Stomach smooth muscle (tissue), 2 donors: Measurements from ENCODE around the gene RNF121.

Experiments
- H3K27ac ChIP-seq: one replicate; pipeline ENCODE4 v1.7.0; 2013; ENCODE audit warnings: mild to moderate bottlenecking, low read length, inconsistent platforms
- H3K27me3 ChIP-seq, 2 donors: one replicate each; pipeline ENCODE4 v1.7.0; 2013; ENCODE audit warnings: low read length in 2 of 2; ENCODE audit not compliant: insufficient read depth in 2 of 2, control insufficient read depth in 1 of 2
- H3K36me3 ChIP-seq, 2 donors: one replicate each; pipeline ENCODE4 v1.7.0; 2013; ENCODE audit warnings: low read length in 2 of 2; ENCODE audit not compliant: control insufficient read depth in 2 of 2, insufficient read depth in 2 of 2
- H3K4me1 ChIP-seq: one replicate; pipeline ENCODE4 v1.7.0; 2013; ENCODE audit warnings: low read length; ENCODE audit not compliant: control insufficient read depth, insufficient read depth
- H3K4me3 ChIP-seq, 2 donors: one replicate each; pipeline ENCODE4 v1.7.0; 2013; ENCODE audit warnings: low read length in 2 of 2
- H3K9ac ChIP-seq, 2 donors: one replicate each; pipeline ENCODE4 v1.7.0; 2013; ENCODE audit warnings: low read length in 2 of 2, mild to moderate bottlenecking in 1 of 2
- H3K9me3 ChIP-seq, 2 donors: one replicate each; pipeline ENCODE4 v1.7.0; 2013; ENCODE audit warnings: low read length in 2 of 2; ENCODE audit not compliant: control insufficient read depth in 2 of 2
- donor health status: healthy.
- donor health status: Pancreatic carcinoma.

The RNF121 gene

GRCh38 chr11:72014761-72015320 lies 86.0 kb downstream of the RNF121 start:
- Histone ChIP-seq H3K4me1 (peaks cover 46% of the 10 kb centered on the region), H3K4me3 (no peak overlapping the region), H3K36me3 (peaks cover 90 to 91% of the 10 kb centered on the region in 2 donors), H3K9ac (no peak overlapping the region), H3K27me3 (no peaks in the 10 kb centered on the region), H3K27ac (peak overlapping the region; percentile 81), H3K9me3 (no peaks in the 10 kb centered on the region)

DNA sequence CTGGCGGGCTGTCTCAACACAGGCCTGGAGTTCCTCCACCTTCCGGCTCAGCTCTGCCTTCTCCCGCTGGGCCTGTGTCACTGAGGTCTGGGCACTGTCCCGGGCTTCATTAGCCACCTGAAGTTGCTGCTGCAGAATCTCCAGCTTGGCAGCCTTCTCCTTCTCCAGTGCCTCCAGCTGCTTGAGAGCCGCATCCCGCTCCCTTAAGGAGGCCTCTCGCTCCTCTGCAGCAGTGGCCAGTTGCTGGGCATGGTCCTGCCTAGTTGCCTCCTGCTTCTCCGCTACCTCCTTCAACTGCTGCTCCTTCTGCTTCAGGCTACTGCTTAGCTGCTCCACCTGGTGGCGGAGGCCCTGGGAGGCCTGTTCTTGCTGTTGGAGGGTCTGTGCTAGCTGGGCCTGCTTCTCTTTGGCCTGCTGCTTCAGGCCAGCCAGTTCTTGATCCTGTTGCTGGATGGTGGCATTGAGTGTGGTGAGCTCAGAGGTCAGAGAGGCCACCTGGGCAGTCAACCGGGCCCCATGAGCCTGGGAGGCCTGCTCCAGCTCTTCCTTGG lies 86.7 kb downstream of the RNF121 start:
- H3K36me3 ChIP-seq: peaks cover 90 to 92% of the 10 kb centered on the region in 2 donors
- H3K4me3 ChIP-seq: no peak overlapping the region
- H3K27me3 ChIP-seq: no peaks in the 10 kb centered on the region
- peak overlapping the region; percentile 81 for H3K27ac ChIP-seq
- H3K4me1 ChIP-seq: peaks cover 46% of the 10 kb centered on the region
- H3K9me3 ChIP-seq: no peaks in the 10 kb centered on the region
- no peak overlapping the region for H3K9ac ChIP-seq

- Histone ChIP-seq H3K4me3 (no peak overlapping the region), H3K27ac (no peak overlapping the region), H3K9ac (no peak overlapping the region), H3K27me3 (no peaks in the 10 kb centered on the region), H3K9me3 (no peaks in the 10 kb centered on the region), H3K36me3 (peaks cover 89 to 90% of the 10 kb centered on the region in 2 donors), H3K4me1 (peaks cover 28% of the 10 kb centered on the region)
These were observed 89.3 kb downstream of the RNF121 start for GRCh38 chr11:72018171-72018570.

- H3K27me3 ChIP-seq: no peaks in the 10 kb centered on the region
- no peaks in the 10 kb centered on the region for H3K9me3 ChIP-seq
- H3K36me3 ChIP-seq: peaks cover 70 to 79% of the 10 kb centered on the region in 2 donors
- H3K27ac ChIP-seq: no peak overlapping the region
- H3K4me3 ChIP-seq: no peak overlapping the region
- peaks cover 31% of the 10 kb centered on the region for H3K4me1 ChIP-seq
- no peak overlapping the region for H3K9ac ChIP-seq
These were observed 94.5 kb downstream of the RNF121 start for GRCh38 chr11:72023335-72023734.

- Histone ChIP-seq H3K4me1 (peaks cover 31% of the 10 kb centered on the region), H3K4me3 (no peak overlapping the region), H3K9me3 (no peaks in the 10 kb centered on the region), H3K36me3 (peaks cover 70 to 77% of the 10 kb centered on the region in 2 donors), H3K27me3 (no peaks in the 10 kb centered on the region), H3K9ac (peak overlapping the region; percentile 3 to 51), H3K27ac (peak overlapping the region; percentile 70)
These were observed 95.4 kb downstream of the RNF121 start for GRCh38 chr11:72024069-72024754.

DNA sequence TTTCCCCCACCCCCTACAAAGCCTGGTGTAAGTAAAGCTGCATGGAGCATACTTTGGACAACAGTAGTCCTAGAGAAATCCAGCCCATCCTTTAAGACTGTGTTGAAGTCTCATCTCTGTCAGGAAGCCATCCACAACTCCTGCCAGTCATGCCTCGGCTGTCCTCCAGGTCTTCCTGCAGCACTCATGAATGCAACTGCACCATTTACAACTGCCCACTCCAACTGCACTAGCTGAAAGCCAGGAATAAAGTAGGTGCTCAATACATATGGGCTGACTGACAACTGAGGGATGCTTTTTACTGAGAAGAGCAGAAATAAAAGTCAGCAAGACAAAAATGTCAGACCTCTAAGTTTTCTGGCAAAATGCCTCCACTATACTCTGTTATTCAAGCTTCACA lies 97.2 kb downstream of the RNF121 start:
- Histone ChIP-seq H3K27ac (peak overlapping the region; percentile 70), H3K27me3 (no peaks in the 10 kb centered on the region), H3K9ac (peak overlapping the region in 1 of 2 donors; percentile 42), H3K4me3 (no peak overlapping the region), H3K9me3 (no peaks in the 10 kb centered on the region), H3K4me1 (peaks cover 38% of the 10 kb centered on the region), H3K36me3 (peaks cover 55 to 63% of the 10 kb centered on the region in 2 donors)

- H3K27ac ChIP-seq: no peak overlapping the region
- peak overlapping the region; percentile 3 to 30 for H3K9ac ChIP-seq
- no peaks in the 10 kb centered on the region for H3K27me3 ChIP-seq
- no peaks in the 10 kb centered on the region for H3K9me3 ChIP-seq
- H3K4me3 ChIP-seq: no peak overlapping the region
- H3K36me3 ChIP-seq: peaks cover 33 to 37% of the 10 kb centered on the region in 2 donors
- peaks cover 29% of the 10 kb centered on the region for H3K4me1 ChIP-seq
These were observed 101.7 kb downstream of the RNF121 start for GRCh38 chr11:72030472-72031045.

- Histone ChIP-seq H3K27me3 (no peaks in the 10 kb centered on the region), H3K4me3 (peak overlapping the region in 1 of 2 donors; percentile 29), H3K27ac (peak overlapping the region; percentile 53), H3K4me1 (peaks cover 54% of the 10 kb centered on the region), H3K9ac (no peak overlapping the region), H3K9me3 (no peaks in the 10 kb centered on the region), H3K36me3 (peaks cover 6 to 9% of the 10 kb centered on the region in 2 donors)
These were observed 107.8 kb downstream of the RNF121 start for GRCh38 chr11:72036687-72037086.

GRCh38 chr11:72037554-72038311 lies 108.9 kb downstream of the RNF121 start:
- Histone ChIP-seq H3K27me3 (no peaks in the 10 kb centered on the region), H3K4me1 (peaks cover 64% of the 10 kb centered on the region), H3K27ac (peak overlapping the region; percentile 99), H3K9me3 (no peaks in the 10 kb centered on the region), H3K9ac (peak overlapping the region; percentile 60 to 79), H3K4me3 (peak overlapping the region; percentile 86 to 91), H3K36me3 (peaks cover 6 to 9% of the 10 kb centered on the region in 2 donors)

DNA sequence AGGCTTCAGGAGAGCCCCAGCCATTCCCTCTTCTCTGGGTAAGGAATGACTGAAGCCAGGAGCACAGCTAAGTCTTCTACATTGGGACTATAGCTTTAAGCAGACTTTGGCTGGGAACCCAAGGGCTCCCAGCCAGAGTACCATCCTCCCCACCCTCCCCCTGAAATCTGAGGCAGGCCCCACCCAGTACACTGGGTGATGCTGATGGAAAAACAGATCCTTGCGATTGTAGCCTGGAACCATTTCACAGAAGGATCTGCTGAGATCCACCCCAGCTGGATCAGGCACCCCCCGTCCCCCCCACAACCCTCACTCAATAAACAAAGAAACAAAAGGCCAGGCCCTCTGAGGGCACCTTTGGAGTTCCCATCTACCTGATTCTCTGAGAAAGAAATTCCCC lies 109.6 kb downstream of the RNF121 start:
- Histone ChIP-seq H3K27ac (peak overlapping the region; percentile 99), H3K36me3 (peaks cover 6 to 8% of the 10 kb centered on the region in 2 donors), H3K9ac (peak overlapping the region; percentile 79 to 97), H3K4me1 (peaks cover 65% of the 10 kb centered on the region), H3K9me3 (no peaks in the 10 kb centered on the region), H3K27me3 (no peaks in the 10 kb centered on the region), H3K4me3 (peak overlapping the region; percentile 86 to 91)
